Thyroid gland (tissue), 4 donors: ENCODE measurements around the gene OR5L1. TPM values are rescaled to one million over a fixed set of nuclear protein-coding genes. Genes with fewer than 3 reads are reported as not detected.

Source experiments
- DNase-seq, 2 donors: peaks; one replicate each; pipeline ENCODE4 v3.0.0-alpha.2; 2019
- H3K27ac ChIP-seq, 3 donors: fragments of 200-600 bp; sonication (generic); 1 replicate in 2 of 3; 2 replicates in 1 of 3; pipeline ENCODE4 v1.5.1; 2016 to 2019; ENCODE audit warnings: mild to moderate bottlenecking in 1 of 3, moderate library complexity in 1 of 3
- H3K27me3 ChIP-seq: fragments of 200-600 bp; sonication (generic); one replicate; pipeline ENCODE4 v1.5.1; 2019
- H3K36me3 ChIP-seq, 2 donors: fragments of 200-600 bp; sonication (generic); one replicate each; pipeline ENCODE4 v1.5.1; 2016 to 2019
- H3K4me1 ChIP-seq, 2 donors: fragments of 200-600 bp; sonication (generic); one replicate each; pipeline ENCODE4 v1.5.1; 2017 to 2019
- H3K4me3 ChIP-seq, 3 donors: fragments of 200-600 bp; sonication (generic); replicated peaks in 1 of 3; 1 replicate in 2 of 3; 2 replicates in 1 of 3; pipeline ENCODE4 v1.5.1; 2016; ENCODE audit warnings: mild to moderate bottlenecking in 1 of 3
- H3K9me3 ChIP-seq: fragments of 200-600 bp; sonication (generic); one replicate; pipeline ENCODE4 v1.5.1; 2017
- CTCF ChIP-seq, 6 experiments: fragments of 200-600 bp in 3 of 6; fragments of 450-650 bp in 3 of 6; sonication (generic) in 3 of 6; IDR thresholded peaks; one replicate each; pipeline ENCODE4 v1.5.1; 2016 to 2019; ENCODE audit warnings: antibody characterized with exemption in 6 of 6, mild to moderate bottlenecking in 2 of 6, inconsistent platforms in 1 of 6, moderate library complexity in 1 of 6
- POLR2A ChIP-seq, 2 donors: fragments of 450-650 bp; IDR thresholded peaks; one replicate each; pipeline ENCODE4 v1.6.1; 2017; ENCODE audit warnings: antibody characterized with exemption in 2 of 2, mild to moderate bottlenecking in 2 of 2, moderate library complexity in 1 of 2
- WGBS, 2 donors: methylation state at CpG; one replicate each; pipeline ENCODE4 v1.1.5; 2017; 5-methylcytosine and 5-hydroxymethylcytosine counted together
- intact Hi-C: fragments of 100-400 bp; cut with DNase I; formaldehyde crosslinking; loops from one replicate; pipeline ENCODE4 v1.15.1; 2023
- total RNA-seq, 4 donors: library from RNA; depleted of rRNA; stranded (reverse); fragments of >200 nt; gene quantifications; one replicate each; pipeline ENCODE4 v1.2.3, GENCODE V29; 2016

The OR5L1 gene
- total RNA-seq, 4 donors from 2014 or later, result not detected

GRCh38 chr11:55806248-55806647 lies 4.9 kb upstream of the OR5L1 start:
- Histone ChIP-seq H3K36me3 (no peaks in the 10 kb centered on the region), H3K27ac (no peak overlapping the region), H3K4me1 (no peaks in the 10 kb centered on the region), H3K27me3 (no peaks in the 10 kb centered on the region), H3K4me3 (no peak overlapping the region), H3K9me3 (no peaks in the 10 kb centered on the region)
- 82 to 100% methylated on average over 1 of the region's 1 CpG for WGBS, 2 donors
- DNase-seq, result no peak
- no peak for TF ChIP-seq CTCF (IDR thresholded peaks at IDR 0.05)
- TF ChIP-seq POLR2A (IDR thresholded peaks at IDR 0.05), result no peak
- intact Hi-C loops, result no loop called here

DNA sequence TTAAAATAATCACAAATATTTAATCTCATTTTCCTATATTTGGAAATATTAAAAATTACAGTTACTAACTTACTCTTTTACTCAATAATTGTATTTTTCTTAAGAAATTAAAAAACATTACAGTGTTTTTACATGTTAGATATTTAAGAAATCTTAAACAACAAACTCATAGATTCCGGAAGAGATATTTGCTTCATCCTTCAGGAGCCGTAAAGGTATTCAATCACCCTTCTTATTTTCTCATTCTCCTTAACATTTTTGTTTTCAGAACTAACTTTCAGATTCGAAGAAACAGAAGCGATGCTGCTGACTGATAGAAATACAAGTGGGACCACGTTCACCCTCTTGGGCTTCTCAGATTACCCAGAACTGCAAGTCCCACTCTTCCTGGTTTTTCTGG lies 8.2 kb downstream of the OR5L1 start, which contains the start of gene OR5D18:
TSS of gene OR5D18 (plus strand) at position 301 of the 400 bp plus-strand sequence. CDS start at position 301, 0 bp downstream.
- Histone ChIP-seq H3K27ac (no peak within 1 kb of the TSS), H3K27me3 (no peaks in the 10 kb centered on the region), H3K4me1 (no peaks in the 10 kb centered on the region), H3K9me3 (no peaks in the 10 kb centered on the region), H3K36me3 (no peaks in the 10 kb centered on the region), H3K4me3 (no peak within 1 kb of the TSS)
- WGBS, 2 donors, result 85 to 89% methylated on average over 5 of the region's 5 CpGs
- TF ChIP-seq POLR2A (IDR thresholded peaks at IDR 0.05) (no peak), CTCF (IDR thresholded peaks at IDR 0.05) (no peak)
- intact Hi-C loops, result no loop called here
- no peak for DNase-seq

DNA sequence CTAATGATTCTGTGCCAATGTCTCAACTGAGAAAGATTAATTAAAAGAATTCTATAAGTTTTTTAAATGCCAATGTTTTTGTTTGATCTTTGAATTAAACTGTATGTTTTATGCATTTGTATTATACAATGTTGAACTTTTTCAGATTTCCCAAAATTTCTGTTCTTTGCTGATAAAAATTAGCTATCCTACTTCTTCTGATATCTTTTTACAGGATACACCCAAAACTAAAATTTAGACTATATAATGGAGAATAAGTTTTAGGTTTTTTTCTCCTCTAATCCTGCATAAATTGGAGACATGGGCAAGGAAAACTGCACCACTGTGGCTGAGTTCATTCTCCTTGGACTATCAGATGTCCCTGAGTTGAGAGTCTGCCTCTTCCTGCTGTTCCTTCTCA lies 15.8 kb downstream of the OR5L1 start, which contains the start of gene OR5L2:
TSS of gene OR5L2 (plus strand) at position 301 of the 400 bp plus-strand sequence. CDS start at position 301, 0 bp downstream.
- H3K27me3 ChIP-seq, result no peaks in the 10 kb centered on the region
- no peak for TF ChIP-seq POLR2A (IDR thresholded peaks at IDR 0.05)
- no peak within 1 kb of the TSS for H3K27ac ChIP-seq

DNA sequence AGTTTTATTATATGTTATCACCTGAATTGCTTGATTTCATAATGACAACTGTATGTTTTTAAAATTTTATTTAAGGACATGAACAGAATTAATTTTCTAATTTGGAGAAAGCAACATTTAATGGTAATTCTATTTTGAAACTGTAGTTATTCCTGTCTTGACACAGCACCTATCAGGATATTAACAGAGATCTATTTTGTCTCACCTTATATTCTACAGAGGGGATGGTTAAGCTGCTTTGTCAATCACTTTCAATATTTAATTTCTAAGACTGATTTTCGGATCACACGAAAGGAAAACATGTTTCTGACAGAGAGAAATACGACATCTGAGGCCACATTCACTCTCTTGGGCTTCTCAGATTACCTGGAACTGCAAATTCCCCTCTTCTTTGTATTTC lies 27.3 kb downstream of the OR5L1 start, which contains the start of gene OR5D16:
TSS of gene OR5D16 (plus strand) at position 301 of the 400 bp plus-strand sequence. CDS start at position 301, 0 bp downstream.
- WGBS, 2 donors, result 31 to 37% methylated on average over 3 of the region's 3 CpGs
- Histone ChIP-seq H3K4me1 (no peaks in the 10 kb centered on the region), H3K4me3 (no peak within 1 kb of the TSS), H3K27ac (no peak within 1 kb of the TSS), H3K27me3 (no peaks in the 10 kb centered on the region), H3K36me3 (no peaks in the 10 kb centered on the region), H3K9me3 (no peaks in the 10 kb centered on the region)
- no peak for DNase-seq
- TF ChIP-seq CTCF (IDR thresholded peaks at IDR 0.05) (no peak), POLR2A (IDR thresholded peaks at IDR 0.05) (no peak)
- intact Hi-C loops, result no loop called here

More for the DNA sequence above, 15.8 kb downstream of the OR5L1 start, which contains the start of gene OR5L2:
- Histone ChIP-seq H3K4me1 (no peaks in the 10 kb centered on the region), H3K36me3 (no peaks in the 10 kb centered on the region), H3K9me3 (no peaks in the 10 kb centered on the region), H3K4me3 (no peak within 1 kb of the TSS)
- intact Hi-C loops, result no loop called here
- DNase-seq, result no peak

DNA sequence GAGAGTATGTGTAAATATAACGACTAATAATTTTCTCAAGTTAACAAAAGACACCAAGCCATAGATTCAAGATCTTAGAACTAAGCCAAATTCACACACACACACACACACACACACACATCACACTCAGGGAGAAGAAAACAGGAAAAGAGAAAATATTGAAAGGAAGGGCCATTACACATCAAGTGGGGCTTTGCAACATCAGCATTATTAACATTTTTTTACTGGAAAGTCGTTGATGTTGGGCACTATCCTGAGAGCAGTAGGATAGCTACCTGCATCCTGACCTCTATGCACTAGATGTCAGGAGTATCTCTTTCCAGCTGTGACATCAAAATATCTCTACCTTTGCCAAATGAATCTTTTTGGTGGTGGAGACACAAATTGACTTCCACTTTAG lies 36.3 kb downstream of the OR5L1 start:
- Histone ChIP-seq H3K9me3 (no peaks in the 10 kb centered on the region), H3K4me3 (no peak overlapping the region), H3K27ac (no peak overlapping the region), H3K36me3 (no peaks in the 10 kb centered on the region), H3K4me1 (no peaks in the 10 kb centered on the region), H3K27me3 (no peaks in the 10 kb centered on the region)
- TF ChIP-seq CTCF (IDR thresholded peaks at IDR 0.05), result no peak
- no peak for TF ChIP-seq POLR2A (IDR thresholded peaks at IDR 0.05)
- intact Hi-C loops, result no loop called here
- no peak for DNase-seq
- WGBS, 2 donors, result 33 to 59% methylated on average over 2 of the region's 2 CpGs
